Femur (tissue), 1 donor: ENCODE data around the gene PLXNA2.

Experiments used
- DNase-seq: peaks from one replicate; pipeline ENCODE4 v3.0.0-alpha.2; 2017

PLXNA2 gene

GRCh38 chr1:208264469-208265121 lies 20.4 kb upstream of the PLXNA2 start:
- no peak for DNase-seq

GRCh38 chr1:208261874-208262273 lies 17.7 kb upstream of the PLXNA2 start:
- DNase-seq, result no peak

GRCh38 chr1:208258277-208258676 lies 14.1 kb upstream of the PLXNA2 start:
- DNase-seq, result no peak

- no peak for DNase-seq
These were observed 13.2 kb upstream of the PLXNA2 start for GRCh38 chr1:208257351-208257750.

DNA sequence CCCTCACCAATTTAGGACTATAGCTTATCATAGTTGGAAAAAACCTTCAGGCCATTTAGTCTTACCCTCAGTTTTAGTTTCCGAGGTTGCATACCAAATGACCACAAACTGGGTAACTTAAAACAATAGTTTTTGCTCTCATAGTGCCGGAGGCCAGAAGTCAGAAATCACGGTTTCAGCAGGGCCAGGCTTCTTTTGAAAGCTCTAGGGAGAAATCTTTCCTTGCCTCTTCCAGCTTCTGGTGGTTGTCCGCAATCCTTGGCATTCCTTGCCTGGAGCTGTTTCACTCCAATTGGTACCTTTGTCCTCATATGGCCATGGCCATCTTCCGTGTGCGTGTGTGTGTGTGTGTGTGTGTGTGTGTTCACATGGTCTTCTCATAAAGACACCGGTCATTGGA lies 12.4 kb upstream of the PLXNA2 start:
- DNase-seq, result no peak

DNA sequence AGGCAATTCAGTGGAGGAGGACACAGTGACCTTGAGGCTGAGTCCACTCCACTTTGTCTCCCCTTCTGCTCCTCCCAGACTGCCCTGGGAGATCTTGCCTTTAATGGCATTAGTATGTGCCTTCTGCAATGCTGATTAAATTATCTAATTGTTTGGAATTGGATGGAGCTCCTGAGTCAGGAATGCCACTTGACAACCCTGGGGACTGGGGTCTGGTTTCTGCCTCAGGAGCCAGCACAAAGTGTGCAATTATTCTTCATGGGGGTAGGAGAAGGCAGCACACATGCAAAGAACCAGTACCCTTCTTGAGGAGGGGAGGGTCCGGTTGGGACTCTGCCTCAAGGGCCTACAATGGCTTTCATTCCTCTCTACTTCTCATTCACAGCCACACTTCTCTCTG lies 11.9 kb upstream of the PLXNA2 start:
- no peak for DNase-seq

- no peak for DNase-seq
These were observed 10.7 kb upstream of the PLXNA2 start for GRCh38 chr1:208254862-208255261.

- DNase-seq, result no peak
These were observed 10.2 kb upstream of the PLXNA2 start for GRCh38 chr1:208254376-208254775.

DNA sequence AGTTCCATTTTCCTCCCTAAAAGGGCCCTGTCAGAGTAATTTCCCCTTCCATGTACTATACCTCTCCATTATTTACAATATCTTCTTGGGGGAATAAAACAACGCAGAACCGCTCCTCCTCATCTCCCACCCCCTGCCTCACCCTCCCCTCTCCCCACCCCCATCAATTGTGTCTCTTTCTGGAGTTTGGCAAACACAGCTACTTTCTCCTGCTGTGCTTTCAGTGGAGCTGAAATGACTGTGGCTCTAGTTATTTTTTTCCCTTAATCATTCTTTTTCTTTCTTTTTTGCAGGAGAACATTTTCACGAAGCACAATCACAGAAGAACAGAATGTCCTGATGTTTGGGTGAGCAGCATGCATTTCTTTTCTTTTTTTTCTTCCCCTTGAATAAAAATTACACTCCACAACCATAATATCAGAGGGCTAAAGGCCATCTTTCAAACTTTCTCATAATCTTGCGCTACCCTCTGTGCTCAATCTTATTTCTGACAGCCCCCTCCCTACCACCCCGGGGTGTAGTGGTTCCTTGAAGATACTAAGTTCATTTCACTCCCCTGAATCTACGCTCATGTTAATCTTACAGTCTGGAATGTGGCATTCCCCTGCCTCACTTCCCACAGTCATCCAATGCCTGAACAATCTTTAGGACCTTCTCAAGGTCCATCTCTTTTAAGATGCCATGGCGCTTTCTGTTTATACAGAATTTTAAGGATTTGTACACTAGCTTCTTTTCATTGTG lies 8.8 kb upstream of the PLXNA2 start:
- no peak for DNase-seq

DNA sequence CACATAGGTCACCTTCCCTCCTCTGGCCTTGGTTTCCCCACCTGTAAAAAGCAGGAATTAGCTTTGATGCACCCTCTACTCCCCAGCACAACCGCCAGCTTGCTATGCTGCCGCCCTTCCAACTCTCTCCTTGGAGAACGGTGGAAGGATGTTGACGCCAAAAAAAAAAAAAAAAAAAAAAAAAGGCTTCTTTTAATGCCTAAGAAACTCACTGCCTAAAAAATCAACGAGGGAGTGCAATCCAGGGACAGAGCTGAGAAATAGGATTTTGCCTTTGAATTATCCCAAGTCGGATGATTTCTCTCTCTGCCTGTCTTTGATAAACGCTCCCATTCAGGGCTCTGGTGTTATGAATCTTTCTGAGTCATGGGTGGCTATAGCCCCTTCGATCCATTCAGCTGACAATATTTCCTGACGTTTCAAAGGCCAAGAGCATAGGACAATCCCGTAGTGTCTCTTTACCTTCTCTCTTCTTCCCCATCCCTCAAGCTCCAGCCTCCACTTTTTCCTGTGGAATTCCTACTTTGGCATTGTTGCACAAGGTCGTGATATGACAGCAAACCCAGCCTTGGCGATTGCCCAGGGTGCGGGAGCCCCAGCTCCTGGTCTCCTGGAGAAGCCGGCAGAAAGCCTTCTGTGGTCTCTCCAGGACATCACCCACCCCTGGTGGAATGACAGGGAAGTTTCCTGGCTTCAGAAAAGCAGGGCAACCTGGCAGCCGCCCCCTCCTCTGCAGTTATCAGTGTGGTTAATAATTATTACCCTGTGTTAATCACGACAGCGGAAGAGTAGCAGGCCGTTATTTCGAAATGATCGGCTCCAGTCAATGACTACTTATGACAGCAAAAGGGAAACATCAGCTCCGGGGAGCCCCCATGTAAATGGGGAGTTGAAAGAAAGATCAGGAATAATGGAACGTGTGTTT lies 8.0 kb upstream of the PLXNA2 start:
- DNase-seq, result no peak

DNA sequence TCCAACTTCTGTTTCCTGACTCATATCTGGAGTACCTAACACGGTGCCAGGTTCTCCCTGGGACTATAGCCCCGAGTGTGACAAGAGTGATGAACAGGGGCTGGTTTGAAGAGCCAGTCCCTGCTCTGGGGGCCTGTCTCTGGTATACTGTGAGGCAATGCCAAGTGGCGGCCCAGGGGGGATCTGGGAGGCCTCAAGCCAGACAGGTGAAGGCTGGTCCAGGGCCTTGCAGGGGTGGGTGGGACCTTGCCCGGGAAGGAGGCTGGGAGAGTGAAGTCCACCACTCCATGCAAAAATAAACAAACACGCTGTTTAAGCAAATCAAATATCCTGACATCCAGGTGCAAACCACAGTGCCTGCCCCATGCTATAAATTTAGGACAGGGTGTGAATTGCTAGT lies 6.8 kb upstream of the PLXNA2 start:
- DNase-seq, result no peak

DNA sequence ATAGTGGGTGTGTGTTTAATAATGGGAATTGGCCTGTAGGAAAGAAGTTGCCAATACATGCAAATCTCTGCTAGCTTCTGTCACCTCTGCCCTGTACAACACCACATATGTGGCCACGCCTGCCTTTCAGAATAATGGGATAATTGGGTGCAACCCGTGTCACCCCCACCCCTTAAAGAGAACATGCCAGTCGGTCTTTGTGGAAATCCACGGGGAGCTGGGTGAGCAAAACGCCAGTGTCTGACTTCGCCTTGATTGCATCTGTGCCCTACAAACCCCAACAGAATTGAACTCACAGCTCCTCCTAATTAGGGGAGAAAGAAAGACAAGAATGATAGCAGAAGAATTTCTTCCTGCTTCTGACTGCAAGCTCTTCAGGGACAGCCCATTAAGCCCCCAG lies 6.4 kb upstream of the PLXNA2 start:
- no peak for DNase-seq

GRCh38 chr1:208248991-208249696 lies 5.0 kb upstream of the PLXNA2 start:
- DNase-seq, result no peak

DNA sequence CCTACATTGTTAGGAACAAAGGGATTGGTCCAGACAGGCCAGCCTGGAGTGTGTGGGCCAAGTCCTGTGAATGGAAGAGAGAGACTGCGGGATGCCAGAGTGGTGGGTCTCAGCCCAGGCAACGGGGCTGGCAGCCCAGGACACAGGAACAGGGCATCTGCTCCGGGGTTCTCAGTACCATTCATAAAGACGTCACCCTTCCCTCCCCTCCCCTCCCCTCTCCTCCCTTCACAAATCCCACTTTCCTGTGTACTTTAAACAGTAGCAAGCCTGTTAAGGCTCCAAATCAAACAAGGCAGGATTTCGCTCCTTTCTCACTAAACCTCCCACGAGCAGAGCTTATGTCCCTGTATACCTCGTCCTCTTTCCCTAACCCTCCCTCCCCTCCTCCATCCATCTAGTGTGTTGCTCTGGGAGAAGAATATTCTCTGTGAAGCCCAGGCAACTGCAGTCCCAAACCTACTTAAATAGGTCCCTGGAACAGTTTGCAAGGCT lies 4.2 kb upstream of the PLXNA2 start:
- no peak for DNase-seq

- no peak for DNase-seq
These were observed 3.5 kb upstream of the PLXNA2 start for GRCh38 chr1:208247696-208248095.

DNA sequence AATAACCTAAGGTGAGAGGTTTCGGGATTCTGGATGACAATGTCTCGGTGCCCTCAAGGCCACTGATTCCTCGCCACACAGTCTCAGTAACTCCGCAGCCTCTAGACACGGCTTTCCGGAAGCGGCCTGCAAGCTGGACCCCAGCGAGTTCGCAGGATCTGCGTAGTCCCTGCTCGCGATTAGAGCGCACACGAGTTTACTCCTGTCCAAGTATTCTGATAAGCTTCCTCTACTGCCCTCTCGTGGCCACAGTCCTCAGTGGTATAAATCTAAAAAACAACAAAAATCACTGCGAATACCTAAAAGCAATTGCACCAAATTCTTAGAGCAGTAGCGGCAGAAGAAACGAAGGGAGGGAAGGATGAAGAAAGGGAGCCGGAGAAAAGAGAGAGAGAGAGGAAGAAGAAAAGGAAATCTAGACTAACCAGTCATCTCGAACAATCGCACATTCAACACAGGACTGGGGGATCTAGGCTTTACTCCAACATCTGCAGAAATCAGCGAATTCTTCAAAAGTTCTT lies 1.1 kb upstream of the PLXNA2 start:
- DNase-seq, result peak; percentile 91

- no peak for DNase-seq
These were observed 637 bp downstream of the PLXNA2 start for GRCh38 chr1:208243527-208243966.

DNA sequence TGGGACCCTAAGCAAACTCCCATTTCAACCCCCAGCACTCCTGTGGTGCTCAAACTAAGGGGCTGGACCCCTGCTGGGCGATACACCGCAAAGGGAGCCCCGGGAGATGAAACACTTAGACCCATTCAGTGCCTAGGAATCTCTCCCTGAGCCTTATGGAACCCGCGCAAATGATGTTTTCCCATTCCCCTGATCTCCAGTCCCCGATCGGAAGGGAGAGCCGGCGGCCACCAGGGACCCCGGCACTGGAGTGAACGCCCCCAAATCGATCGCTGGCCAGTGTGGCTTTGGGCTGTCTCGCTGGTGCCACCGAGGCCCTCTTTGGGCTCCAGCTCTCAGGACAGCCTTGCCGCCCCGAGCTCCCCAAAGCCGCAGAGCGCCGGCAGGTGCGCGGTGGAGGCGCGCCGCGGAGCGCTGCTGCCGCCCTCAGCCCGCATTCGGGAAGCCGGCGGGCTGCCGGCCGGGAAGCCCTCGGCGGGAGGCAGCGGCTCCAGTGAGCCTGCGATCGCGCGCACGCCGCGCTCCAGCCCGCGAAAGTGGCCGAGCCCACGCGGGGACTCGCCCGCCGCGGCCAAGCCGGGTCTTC lies 1.1 kb downstream of the PLXNA2 start:
- peak; percentile 44 for DNase-seq

- peak; percentile 28 for DNase-seq
These were observed 2.0 kb downstream of the PLXNA2 start for GRCh38 chr1:208242146-208242545.

DNA sequence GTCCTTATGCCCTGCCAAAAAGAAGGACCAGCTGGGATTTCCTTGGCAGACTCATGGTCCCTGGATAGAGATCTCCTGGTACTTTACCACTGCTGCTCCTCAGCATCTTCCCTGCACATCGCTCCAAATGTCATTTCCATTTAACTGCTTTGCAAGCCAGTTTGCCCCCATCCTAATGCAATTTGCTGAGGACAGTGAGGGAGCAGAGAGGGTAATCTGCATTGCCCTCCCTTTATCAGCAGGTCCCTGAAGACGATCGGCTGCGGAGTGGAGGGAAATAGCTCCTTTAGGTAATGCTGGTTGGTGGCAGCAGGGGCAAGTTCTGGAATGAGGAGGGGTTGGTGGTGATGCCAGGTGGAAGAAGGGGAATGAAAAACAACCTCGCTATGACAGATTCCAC lies 2.7 kb downstream of the PLXNA2 start:
- DNase-seq, result peak; percentile 13

- DNase-seq, result peak; percentile 38
These were observed 3.4 kb downstream of the PLXNA2 start for GRCh38 chr1:208240662-208241355.
